PC-3 (cell line): ENCODE data around the gene LANCL1. TPM values are rescaled to one million over a fixed set of nuclear protein-coding genes. Genes with fewer than 3 reads are reported as not detected.

Experiments
- ATAC-seq: fragments of 200-7000 bp; cut with Tn5 transposase; 2 replicates; pipeline ENCODE4 v1.9.1; 2020; ENCODE audit warnings: mild to moderate bottlenecking, moderate library complexity
- BruUV-seq: library from RNA; stranded (reverse); fragments of 400-500 nt; replicated peaks from 2 replicates; lab custom pipeline; 2021; lab: Mats Ljungman, UMichigan
- CTCF ChIA-PET: fragments of 300-600 bp; sonication (Branson Sonifier 250); formaldehyde crosslinking; loops from one replicate; lab custom pipeline; 2022; ENCODE audit warnings: antibody characterized with exemption; lab: Charles Lee
- POLR2A ChIA-PET: fragments of 300-600 bp; sonication (Branson Sonifier 250); formaldehyde crosslinking; loops from one replicate; lab custom pipeline; 2022; ENCODE audit warnings: antibody characterized with exemption; ENCODE audit not compliant: unreplicated experiment; lab: Charles Lee
- DNase-seq: peaks from one replicate; pipeline ENCODE4 v3.0.0-alpha.2; 2015
- H2AFZ ChIP-seq: fragments of 300-600 bp; sonication (generic); 2 replicates; pipeline ENCODE4 v1.6.0; 2016; ENCODE audit warnings: antibody characterized with exemption, low read length
- H3F3A ChIP-seq: fragments of 300-600 bp; sonication (generic); one replicate; pipeline ENCODE4 v1.6.0; 2017; ENCODE audit warnings: antibody characterized with exemption, low read length, control low read depth, mild to moderate bottlenecking; ENCODE audit not compliant: unreplicated experiment
- H3K27ac ChIP-seq: fragments of 300-600 bp; sonication (generic); 2 replicates; pipeline ENCODE4 v1.5.1; 2016; ENCODE audit warnings: mild to moderate bottlenecking, low read length
- H3K27me3 ChIP-seq: fragments of 300-600 bp; sonication (generic); 2 replicates; pipeline ENCODE4 v1.6.1; 2016; ENCODE audit warnings: low read length, mixed read lengths
- H3K36me3 ChIP-seq: fragments of 300-600 bp; sonication (generic); 2 replicates; pipeline ENCODE4 v1.6.1; 2016; ENCODE audit warnings: low read depth, mixed run types, low read length, mixed read lengths
- H3K4me1 ChIP-seq: fragments of 300-600 bp; sonication (generic); 2 replicates; pipeline ENCODE4 v1.5.1; 2016; ENCODE audit warnings: low read length; ENCODE audit not compliant: insufficient read depth
- H3K4me2 ChIP-seq: fragments of 300-600 bp; sonication (generic); 2 replicates; pipeline ENCODE4 v1.6.0; 2016; ENCODE audit warnings: low read length
- H3K4me3 ChIP-seq: fragments of 300-600 bp; sonication (generic); 2 replicates; pipeline ENCODE4 v1.5.1; 2016; ENCODE audit warnings: mild to moderate bottlenecking, low read length, mixed read lengths
- H3K79me2 ChIP-seq: fragments of 300-600 bp; sonication (generic); 2 replicates; pipeline ENCODE4 v1.6.1; 2017; ENCODE audit warnings: low read length, mixed read lengths
- H3K9ac ChIP-seq: fragments of 300-600 bp; sonication (generic); 2 replicates; pipeline ENCODE4 v1.6.0; 2016; ENCODE audit warnings: mild to moderate bottlenecking, low read length
- H3K9me2 ChIP-seq: fragments of 300-600 bp; sonication (generic); replicated peaks from 2 replicates; pipeline ENCODE4 v1.6.1; 2016; ENCODE audit warnings: mixed run types, low read length, mixed read lengths
- H3K9me3 ChIP-seq: fragments of 300-600 bp; sonication (generic); 2 replicates; pipeline ENCODE4 v1.6.1; 2016; ENCODE audit warnings: low read length, mixed read lengths
- H4K20me1 ChIP-seq: fragments of 300-600 bp; sonication (generic); 2 replicates; pipeline ENCODE4 v1.6.1; 2016; ENCODE audit warnings: low read length, mixed read lengths
- EZH2 ChIP-seq: fragments of 300-600 bp; sonication (generic); IDR thresholded peaks from one replicate; pipeline ENCODE4 v1.6.1; 2017; ENCODE audit warnings: antibody characterized with exemption, mild to moderate bottlenecking, low read length; ENCODE audit not compliant: unreplicated experiment
- EZH2phosphoT487 ChIP-seq: fragments of 300-600 bp; sonication (generic); IDR thresholded peaks from 2 replicates; pipeline ENCODE4 v1.6.1; 2018; ENCODE audit warnings: mild to moderate bottlenecking, antibody characterized with exemption, low read length, borderline replicate concordance
- intact Hi-C: fragments of 100-400 bp; cut with micrococcal nuclease; formaldehyde crosslinking; loops from 2 replicates; pipeline ENCODE4 v1.9.0; 2023
- total RNA-seq: library from RNA; depleted of rRNA; stranded (reverse); fragments of >200 nt; gene quantifications from 2 replicates; pipeline ENCODE4 v1.2.3, GENCODE V29; 2014
- TF ChIP-seq, protein P1 (sequence below): fragments of 300-600 bp; sonication (generic); conservative IDR thresholded peaks from 2 replicates; pipeline ENCODE4 v1.5.1; 2017; ENCODE audit warnings: antibody characterized with exemption, low read depth, mild to moderate bottlenecking, low read length

The LANCL1 gene
- total RNA-seq, 1 experiment from 2014 or later = 19.0 TPM

DNA sequence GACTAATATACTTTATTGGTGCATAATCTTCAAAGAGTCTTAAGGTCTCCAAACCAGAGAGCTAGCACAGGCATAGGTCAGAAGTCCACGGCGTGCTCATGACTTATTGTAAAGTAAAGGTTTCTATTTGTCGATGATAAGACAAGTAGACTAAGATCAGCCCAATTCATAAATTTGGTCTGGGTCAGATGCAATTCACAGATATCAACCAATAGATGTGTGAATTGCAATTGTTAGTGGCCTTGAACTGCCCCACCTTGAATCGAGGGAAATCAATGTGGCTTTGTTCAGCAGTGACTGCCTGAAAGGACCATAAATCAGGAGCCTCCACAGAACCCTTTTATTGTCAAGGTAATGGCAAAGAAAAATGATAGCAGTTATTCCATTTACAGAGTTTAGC lies 40.7 kb upstream of the LANCL1 start:
- Histone ChIP-seq H3K27me3 (no peaks in the 10 kb centered on the region), H3K9ac (no peak overlapping the region), H3K79me2 (no peaks in the 10 kb centered on the region), H3F3A (no peaks in the 10 kb centered on the region), H3K4me1 (no peaks in the 10 kb centered on the region), H3K9me2 (no peaks in the 10 kb centered on the region), H3K4me2 (no peak overlapping the region), H3K27ac (no peak overlapping the region), H3K36me3 (no peaks in the 10 kb centered on the region), H3K4me3 (no peak overlapping the region), H2AFZ (no peak overlapping the region), H3K9me3 (no peaks in the 10 kb centered on the region), H4K20me1 (no peaks in the 10 kb centered on the region; the same call in 1 of the 2 replicates)
- DNase-seq = no peak
- no peak for ATAC-seq
- ChIA-PET POLR2A (no interaction called here), CTCF (no interaction called here)
- TF ChIP-seq EZH2phosphoT487 = no peak
- TF ChIP-seq, protein P1, sequence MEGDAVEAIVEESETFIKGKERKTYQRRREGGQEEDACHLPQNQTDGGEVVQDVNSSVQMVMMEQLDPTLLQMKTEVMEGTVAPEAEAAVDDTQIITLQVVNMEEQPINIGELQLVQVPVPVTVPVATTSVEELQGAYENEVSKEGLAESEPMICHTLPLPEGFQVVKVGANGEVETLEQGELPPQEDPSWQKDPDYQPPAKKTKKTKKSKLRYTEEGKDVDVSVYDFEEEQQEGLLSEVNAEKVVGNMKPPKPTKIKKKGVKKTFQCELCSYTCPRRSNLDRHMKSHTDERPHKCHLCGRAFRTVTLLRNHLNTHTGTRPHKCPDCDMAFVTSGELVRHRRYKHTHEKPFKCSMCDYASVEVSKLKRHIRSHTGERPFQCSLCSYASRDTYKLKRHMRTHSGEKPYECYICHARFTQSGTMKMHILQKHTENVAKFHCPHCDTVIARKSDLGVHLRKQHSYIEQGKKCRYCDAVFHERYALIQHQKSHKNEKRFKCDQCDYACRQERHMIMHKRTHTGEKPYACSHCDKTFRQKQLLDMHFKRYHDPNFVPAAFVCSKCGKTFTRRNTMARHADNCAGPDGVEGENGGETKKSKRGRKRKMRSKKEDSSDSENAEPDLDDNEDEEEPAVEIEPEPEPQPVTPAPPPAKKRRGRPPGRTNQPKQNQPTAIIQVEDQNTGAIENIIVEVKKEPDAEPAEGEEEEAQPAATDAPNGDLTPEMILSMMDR = no peak
- no peak for TF ChIP-seq EZH2
- no TSS peak for BruUV-seq
- intact Hi-C loops = no loop called here

DNA sequence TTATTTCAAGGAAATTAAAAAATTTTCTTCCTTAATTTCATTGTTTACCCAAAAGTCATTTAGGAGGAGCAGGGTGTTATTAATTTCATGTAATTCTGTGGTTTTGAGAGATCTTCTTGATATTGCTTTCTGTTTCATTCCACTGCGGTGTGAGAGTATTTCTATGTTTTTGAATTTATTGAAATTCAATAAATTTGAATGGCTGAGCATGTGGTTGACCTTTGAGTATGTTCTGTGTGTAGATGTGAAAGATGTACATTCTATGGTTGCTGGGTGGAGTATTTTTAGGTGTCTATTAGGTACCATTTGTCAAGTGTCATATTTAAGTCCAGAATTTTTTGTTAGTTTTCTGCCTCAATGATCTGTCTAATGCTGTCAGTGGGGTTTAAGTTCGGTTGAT lies 39.4 kb upstream of the LANCL1 start:
- Histone ChIP-seq H3K9me2 (no peaks in the 10 kb centered on the region), H4K20me1 (no peaks in the 10 kb centered on the region; the same call in 1 of the 2 replicates), H3K27ac (no peak overlapping the region), H3F3A (no peaks in the 10 kb centered on the region), H3K9ac (no peak overlapping the region), H3K4me1 (no peaks in the 10 kb centered on the region), H3K27me3 (no peaks in the 10 kb centered on the region), H3K9me3 (no peaks in the 10 kb centered on the region), H2AFZ (no peak overlapping the region), H3K36me3 (no peaks in the 10 kb centered on the region), H3K4me2 (no peak overlapping the region), H3K79me2 (no peaks in the 10 kb centered on the region), H3K4me3 (no peak overlapping the region)
- ChIA-PET CTCF (no interaction called here), POLR2A (no interaction called here)
- DNase-seq (no peak), ATAC-seq (no peak)
- TF ChIP-seq, protein P1 = no peak
- TF ChIP-seq EZH2 (no peak), EZH2phosphoT487 (no peak)
- intact Hi-C loops = no loop called here
- no TSS peak for BruUV-seq

DNA sequence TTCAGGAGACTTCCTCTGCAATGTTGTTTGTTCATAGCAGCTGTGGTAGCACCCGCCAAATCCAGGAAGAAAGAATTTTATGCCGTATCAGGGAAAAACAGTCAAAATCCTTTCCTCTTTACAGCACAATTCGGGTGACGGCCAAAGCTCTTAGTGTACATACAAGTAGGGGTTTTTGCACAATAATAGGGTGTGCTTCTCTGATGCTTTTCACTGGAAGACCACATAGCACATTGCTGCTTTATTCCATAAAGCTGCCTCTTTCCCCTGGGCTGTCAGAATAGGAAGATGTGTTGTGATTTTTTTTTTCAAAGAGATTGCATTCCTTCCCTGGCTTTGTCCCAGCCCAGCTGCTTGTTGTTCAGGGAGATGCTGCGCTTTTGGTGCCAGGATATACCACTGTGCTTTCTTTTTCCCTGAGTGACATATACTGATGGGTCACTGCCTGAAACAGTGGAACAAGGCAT lies 27.2 kb upstream of the LANCL1 start:
- POLR2A ChIA-PET = no interaction called here
- intact Hi-C loops = loop anchor here (2.0 kb wide), 1 partner anchor 73 kb away; no protein-coding TSS in a partner anchor
- Histone ChIP-seq H2AFZ (peak overlapping the region; percentile 68), H3K4me1 (no peaks in the 10 kb centered on the region), H3K9me3 (no peaks in the 10 kb centered on the region), H4K20me1 (no peaks in the 10 kb centered on the region), H3K79me2 (no peaks in the 10 kb centered on the region), H3K9ac (no peak overlapping the region), H3F3A (no peaks in the 10 kb centered on the region), H3K27me3 (no peaks in the 10 kb centered on the region), H3K9me2 (no peaks in the 10 kb centered on the region), H3K4me3 (no peak overlapping the region), H3K27ac (no peak overlapping the region), H3K36me3 (no peaks in the 10 kb centered on the region), H3K4me2 (no peak overlapping the region)
- ATAC-seq = no peak
- no peak for DNase-seq
- BruUV-seq = no TSS peak
- CTCF ChIA-PET = interaction anchor here (1.4 kb wide), 1 partner anchor 532 kb away, joined by 5 read pairs; no protein-coding TSS in a partner anchor
- no peak for TF ChIP-seq EZH2phosphoT487
- TF ChIP-seq EZH2 = no peak
- TF ChIP-seq, protein P1 = no peak
